H1 (cell line): ENCODE data around the gene SPRYD3. TPM values are rescaled to one million over a fixed set of nuclear protein-coding genes. Genes with fewer than 3 reads are reported as not detected.

ENCODE experiments used
- ASH2L ChIP-seq: fragments of 200-600, 300-600 bp; sonication (generic); IDR thresholded peaks from one replicate; pipeline ENCODE4 v1.7.1; 2017; ENCODE audit warnings: low read length
- polyA plus RNA-seq, 7 experiments: library from polyadenylated mRNA; depleted of rRNA in 3 of 7; stranded (reverse) in 5 of 7; unstranded in 2 of 7; fragments of >200 nt in 5 of 7; fragments of 200-250 nt in 2 of 7; gene quantifications; 1 replicate in 5 of 7; 2 replicates in 1 of 7; 4 replicates in 1 of 7; pipeline versions ENCODE4 v1.2.1 to v1.2.3, GENCODE V29; 2011 to 2013; ENCODE audit warnings: missing spikeins in 2 of 7, mixed read lengths in 2 of 7
- total RNA-seq: library from RNA; stranded (reverse); fragmentation: NEBNext Ultra II Directional; extraction: Animal tissue kit (Norgen Biotek cat#: 25700); gene quantifications from 2 replicates; pipeline ENCODE4 v1.2.1, GENCODE V29; 2021

The SPRYD3 gene
- total and polyA plus RNA-seq, 2 of the 8 experiments (the other 6 are each of a cell fraction or from before 2014, with no cell fraction given) = 6.8 to 8.0 TPM

DNA sequence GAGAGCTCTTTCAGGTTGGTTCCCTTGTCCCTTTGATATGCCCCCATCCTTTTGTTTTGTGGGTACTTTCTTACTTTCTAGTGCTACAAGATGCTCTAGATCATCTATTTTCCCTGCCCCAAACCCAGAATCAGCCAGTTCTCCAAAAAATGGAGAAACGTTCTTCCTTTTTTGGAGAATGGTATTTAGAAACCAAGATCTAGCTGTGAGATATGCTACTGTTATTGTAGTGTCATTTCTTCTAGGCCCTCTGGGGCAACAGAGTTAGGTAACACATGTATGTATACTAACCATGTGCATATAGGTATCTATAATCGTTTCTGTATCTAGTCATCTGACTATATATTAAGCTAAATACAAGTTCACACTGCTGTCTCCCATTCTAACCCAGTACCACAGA is 11.4 kb upstream of the SPRYD3 start (continued):
- TF ChIP-seq ASH2L = no peak
